B cell (primary cell): ENCODE results near the gene MAD2L2.

Source experiments
- EZH2 ChIP-seq: IDR thresholded peaks from 2 replicates; pipeline ENCODE4 v1.6.1; 2012; ENCODE audit warnings: borderline replicate concordance, low read depth, mild to moderate bottlenecking, moderate library complexity, low read length; ENCODE audit not compliant: insufficient read depth, poor library complexity, severe bottlenecking
- TF ChIP-seq, protein P1 (sequence below): fragments of 200-600 bp; IDR thresholded peaks from one replicate; pipeline ENCODE4 v1.8.0; 2022; ENCODE audit warnings: antibody characterized with exemption, mild to moderate bottlenecking

DNA sequence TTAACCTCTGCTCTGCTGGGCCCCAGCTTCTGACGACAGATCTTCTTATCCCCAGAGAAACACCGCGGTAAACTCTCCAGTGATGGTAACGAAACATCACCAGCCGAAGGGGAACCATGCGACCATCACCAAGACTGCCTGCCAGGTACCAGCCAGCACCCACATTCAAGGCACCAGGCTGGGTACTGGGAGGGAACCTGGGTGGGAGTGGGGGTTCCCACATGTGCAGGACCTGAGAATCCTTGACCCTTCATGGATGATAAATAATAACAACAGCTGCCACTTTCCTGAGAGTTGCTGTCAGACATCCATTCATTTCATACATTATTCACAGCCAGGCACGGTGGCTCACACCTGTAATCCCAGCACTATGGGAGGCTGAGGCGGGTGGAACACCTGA, 31.3 kb upstream of the MAD2L2 start:
- TF ChIP-seq, protein P1, sequence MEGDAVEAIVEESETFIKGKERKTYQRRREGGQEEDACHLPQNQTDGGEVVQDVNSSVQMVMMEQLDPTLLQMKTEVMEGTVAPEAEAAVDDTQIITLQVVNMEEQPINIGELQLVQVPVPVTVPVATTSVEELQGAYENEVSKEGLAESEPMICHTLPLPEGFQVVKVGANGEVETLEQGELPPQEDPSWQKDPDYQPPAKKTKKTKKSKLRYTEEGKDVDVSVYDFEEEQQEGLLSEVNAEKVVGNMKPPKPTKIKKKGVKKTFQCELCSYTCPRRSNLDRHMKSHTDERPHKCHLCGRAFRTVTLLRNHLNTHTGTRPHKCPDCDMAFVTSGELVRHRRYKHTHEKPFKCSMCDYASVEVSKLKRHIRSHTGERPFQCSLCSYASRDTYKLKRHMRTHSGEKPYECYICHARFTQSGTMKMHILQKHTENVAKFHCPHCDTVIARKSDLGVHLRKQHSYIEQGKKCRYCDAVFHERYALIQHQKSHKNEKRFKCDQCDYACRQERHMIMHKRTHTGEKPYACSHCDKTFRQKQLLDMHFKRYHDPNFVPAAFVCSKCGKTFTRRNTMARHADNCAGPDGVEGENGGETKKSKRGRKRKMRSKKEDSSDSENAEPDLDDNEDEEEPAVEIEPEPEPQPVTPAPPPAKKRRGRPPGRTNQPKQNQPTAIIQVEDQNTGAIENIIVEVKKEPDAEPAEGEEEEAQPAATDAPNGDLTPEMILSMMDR = no peak
- TF ChIP-seq EZH2 = no peak
